ENCODE measurements around the gene ANKDD1B. TPM values are rescaled to one million over a fixed set of nuclear protein-coding genes. Genes with fewer than 3 reads are reported as not detected.

Gene ANKDD1B
- total and polyA plus RNA-seq, 9 of the 15 experiments (the other 6 are each of a cell fraction or from before 2014, with no cell fraction given), result 0.04 to 0.29 (median 0.18) TPM; not detected in 1

DNA sequence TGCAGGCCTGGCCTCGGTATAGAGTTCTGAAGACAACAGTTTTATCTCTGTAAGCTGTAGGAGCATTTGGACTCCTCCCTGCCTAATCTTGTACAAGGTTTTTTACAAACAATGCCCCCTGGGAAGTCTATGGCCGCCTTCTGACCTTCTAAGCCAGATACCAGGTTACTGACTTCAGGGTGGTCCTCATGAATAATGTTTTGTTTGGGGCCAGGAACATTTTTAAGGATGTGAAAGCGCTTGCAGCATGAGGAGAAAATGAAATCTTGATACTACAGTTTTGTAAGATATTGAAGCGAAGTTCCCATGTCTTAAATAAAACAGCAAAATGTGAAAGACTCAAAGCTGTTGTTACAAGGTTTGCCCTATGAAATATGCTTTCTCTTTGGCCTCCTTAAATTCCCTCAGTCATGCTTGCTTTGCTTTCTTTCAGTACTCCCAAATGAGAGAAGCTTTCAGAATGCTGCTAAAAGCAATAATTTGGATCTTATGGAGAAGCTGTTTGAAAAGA is 5.2 kb downstream of the ANKDD1B start (continued):
- TF ChIP-seq YY1 (IDR thresholded peaks at IDR 0.05; ENCODE audit: borderline replicate concordance in 1 of 3, control insufficient read depth in 1 of 3, extremely low read depth in 1 of 3, insufficient read depth in 3 of 3, insufficient read length in 1 of 3, insufficient replicate concordance in 2 of 3, low read depth in 1 of 3, low read length in 2 of 3), result peak in 1 of 3 experiments; percentile 57
- 0 out of 2 replicates have a peak, but pooled peaks have one; percentile 29 for TF ChIP-seq SOX6 (IDR thresholded peaks at IDR 0.05)
- TF ChIP-seq, protein P1, sequence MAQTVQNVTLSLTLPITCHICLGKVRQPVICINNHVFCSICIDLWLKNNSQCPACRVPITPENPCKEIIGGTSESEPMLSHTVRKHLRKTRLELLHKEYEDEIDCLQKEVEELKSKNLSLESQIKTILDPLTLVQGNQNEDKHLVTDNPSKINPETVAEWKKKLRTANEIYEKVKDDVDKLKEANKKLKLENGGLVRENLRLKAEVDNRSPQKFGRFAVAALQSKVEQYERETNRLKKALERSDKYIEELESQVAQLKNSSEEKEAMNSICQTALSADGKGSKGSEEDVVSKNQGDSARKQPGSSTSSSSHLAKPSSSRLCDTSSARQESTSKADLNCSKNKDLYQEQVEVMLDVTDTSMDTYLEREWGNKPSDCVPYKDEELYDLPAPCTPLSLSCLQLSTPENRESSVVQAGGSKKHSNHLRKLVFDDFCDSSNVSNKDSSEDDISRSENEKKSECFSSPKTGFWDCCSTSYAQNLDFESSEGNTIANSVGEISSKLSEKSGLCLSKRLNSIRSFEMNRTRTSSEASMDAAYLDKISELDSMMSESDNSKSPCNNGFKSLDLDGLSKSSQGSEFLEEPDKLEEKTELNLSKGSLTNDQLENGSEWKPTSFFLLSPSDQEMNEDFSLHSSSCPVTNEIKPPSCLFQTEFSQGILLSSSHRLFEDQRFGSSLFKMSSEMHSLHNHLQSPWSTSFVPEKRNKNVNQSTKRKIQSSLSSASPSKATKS (CRISPR knock-in tag; IDR thresholded peaks at IDR 0.05), result no peak
- peak in 1 of 2 experiments; percentile 34; a peak in 2 of 4 replicates for TF ChIP-seq KDM1A (IDR thresholded peaks at IDR 0.05)
- no peak for TF ChIP-seq RFX5 (IDR thresholded peaks at IDR 0.05; ENCODE audit: low read depth, low read length)
- 0 out of 4 replicates have a peak, but pooled peaks of 1 of the 2 experiments have one; percentile 14 for TF ChIP-seq TBL1XR1 (IDR thresholded peaks at IDR 0.05; ENCODE audit: low read length in 2 of 2)
- TF ChIP-seq, protein P2, sequence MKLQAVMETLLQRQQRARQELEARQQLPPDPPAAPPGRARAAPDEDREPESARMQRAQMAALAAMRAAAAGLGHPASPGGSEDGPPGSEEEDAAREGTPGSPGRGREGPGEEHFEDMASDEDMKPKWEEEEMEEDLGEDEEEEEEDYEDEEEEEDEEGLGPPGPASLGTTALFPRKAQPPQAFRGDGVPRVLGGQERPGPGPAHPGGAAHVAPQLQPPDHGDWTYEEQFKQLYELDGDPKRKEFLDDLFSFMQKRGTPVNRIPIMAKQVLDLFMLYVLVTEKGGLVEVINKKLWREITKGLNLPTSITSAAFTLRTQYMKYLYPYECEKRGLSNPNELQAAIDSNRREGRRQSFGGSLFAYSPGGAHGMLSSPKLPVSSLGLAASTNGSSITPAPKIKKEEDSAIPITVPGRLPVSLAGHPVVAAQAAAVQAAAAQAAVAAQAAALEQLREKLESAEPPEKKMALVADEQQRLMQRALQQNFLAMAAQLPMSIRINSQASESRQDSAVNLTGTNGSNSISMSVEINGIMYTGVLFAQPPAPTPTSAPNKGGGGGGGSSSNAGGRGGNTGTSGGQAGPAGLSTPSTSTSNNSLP (IDR thresholded peaks at IDR 0.05; ENCODE audit: borderline replicate concordance, low read depth, low read length), result 0 out of 2 replicates have a peak, but pooled peaks have one; percentile 22
- TF ChIP-seq EP300 (IDR thresholded peaks at IDR 0.05; ENCODE audit: low read length), result 0 out of 2 replicates have a peak, but pooled peaks have one; percentile 15
- peak; percentile 36; the same call in 1 of the 2 replicates for TF ChIP-seq POLR2AphosphoS5 (IDR thresholded peaks at IDR 0.05; ENCODE audit: control insufficient read depth, insufficient read depth, low read depth, low read length)
- TF ChIP-seq FUS (optimal IDR thresholded peaks at IDR 0.05; ENCODE audit: low read depth, low read length), result no peak
- TF ChIP-seq ELF2 (CRISPR knock-in tag; IDR thresholded peaks at IDR 0.05), result no peak
- peak; percentile 39; the same call in 1 of the 2 replicates for TF ChIP-seq NCOR1 (IDR thresholded peaks at IDR 0.05)
- peak; percentile 13; the same call in 1 of the 2 replicates for TF ChIP-seq TAL1 (IDR thresholded peaks at IDR 0.05)
- no peak for TF ChIP-seq NR2C2 (CRISPR knock-in tag; IDR thresholded peaks at IDR 0.05)
- TF ChIP-seq NR2C2 (tag; IDR thresholded peaks at IDR 0.05), result 0 out of 2 replicates have a peak, but pooled peaks have one; percentile 15
- TF ChIP-seq, protein P3, sequence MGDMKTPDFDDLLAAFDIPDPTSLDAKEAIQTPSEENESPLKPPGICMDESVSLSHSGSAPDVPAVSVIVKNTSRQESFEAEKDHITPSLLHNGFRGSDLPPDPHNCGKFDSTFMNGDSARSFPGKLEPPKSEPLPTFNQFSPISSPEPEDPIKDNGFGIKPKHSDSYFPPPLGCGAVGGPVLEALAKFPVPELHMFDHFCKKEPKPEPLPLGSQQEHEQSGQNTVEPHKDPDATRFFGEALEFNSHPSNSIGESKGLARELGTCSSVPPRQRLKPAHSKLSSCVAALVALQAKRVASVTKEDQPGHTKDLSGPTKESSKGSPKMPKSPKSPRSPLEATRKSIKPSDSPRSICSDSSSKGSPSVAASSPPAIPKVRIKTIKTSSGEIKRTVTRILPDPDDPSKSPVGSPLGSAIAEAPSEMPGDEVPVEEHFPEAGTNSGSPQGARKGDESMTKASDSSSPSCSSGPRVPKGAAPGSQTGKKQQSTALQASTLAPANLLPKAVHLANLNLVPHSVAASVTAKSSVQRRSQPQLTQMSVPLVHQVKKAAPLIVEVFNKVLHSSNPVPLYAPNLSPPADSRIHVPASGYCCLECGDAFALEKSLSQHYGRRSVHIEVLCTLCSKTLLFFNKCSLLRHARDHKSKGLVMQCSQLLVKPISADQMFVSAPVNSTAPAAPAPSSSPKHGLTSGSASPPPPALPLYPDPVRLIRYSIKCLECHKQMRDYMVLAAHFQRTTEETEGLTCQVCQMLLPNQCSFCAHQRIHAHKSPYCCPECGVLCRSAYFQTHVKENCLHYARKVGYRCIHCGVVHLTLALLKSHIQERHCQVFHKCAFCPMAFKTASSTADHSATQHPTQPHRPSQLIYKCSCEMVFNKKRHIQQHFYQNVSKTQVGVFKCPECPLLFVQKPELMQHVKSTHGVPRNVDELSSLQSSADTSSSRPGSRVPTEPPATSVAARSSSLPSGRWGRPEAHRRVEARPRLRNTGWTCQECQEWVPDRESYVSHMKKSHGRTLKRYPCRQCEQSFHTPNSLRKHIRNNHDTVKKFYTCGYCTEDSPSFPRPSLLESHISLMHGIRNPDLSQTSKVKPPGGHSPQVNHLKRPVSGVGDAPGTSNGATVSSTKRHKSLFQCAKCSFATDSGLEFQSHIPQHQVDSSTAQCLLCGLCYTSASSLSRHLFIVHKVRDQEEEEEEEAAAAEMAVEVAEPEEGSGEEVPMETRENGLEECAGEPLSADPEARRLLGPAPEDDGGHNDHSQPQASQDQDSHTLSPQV (IDR thresholded peaks at IDR 0.05), result no peak; the same call in 1 of the 2 replicates
- peak; percentile 13; the same call in 1 of the 2 replicates for TF ChIP-seq ZFX (CRISPR knock-in tag; IDR thresholded peaks at IDR 0.05)

Data from K562 (cell line).